Cardiac fibroblast (primary cell): ENCODE results near the gene LHX6.
A peak's percentile ranks its signal among the peaks of the same experiment; 100 is the strongest.

Experiments used
- DNase-seq, 2 donors: peaks; one replicate each; pipeline versions ENCODE4 v3.0.0 to v3.0.0-alpha.2; 2010; ENCODE audit warnings: low read depth in 2 of 2
- H3K4me3 ChIP-seq, 2 donors: replicated peaks in 1 of 2; 1 replicate in 1 of 2; 2 replicates in 1 of 2; pipeline ENCODE4 v1.5.1; 2011; ENCODE audit warnings: low read depth in 2 of 2, low read length in 2 of 2, mild to moderate bottlenecking in 2 of 2, moderate library complexity in 1 of 2
- CTCF ChIP-seq: IDR thresholded peaks from one replicate; pipeline ENCODE4 v1.5.1; 2011; ENCODE audit warnings: low read depth, mild to moderate bottlenecking, low read length, inconsistent platforms

Gene LHX6

GRCh38 chr9:122264360-122265148, 35.8 kb upstream of the LHX6 start, which contains the start of the genes MRRF and RBM18:
TSS of gene MRRF (plus strand) at chr9:122264882. CDS start at chr9:122270892, 6,010 bp downstream.
TSS of gene RBM18 (minus strand) at chr9:122264840. CDS start at chr9:122261492, 3,348 bp downstream.
- peak within 1 kb of the TSS; percentile 86 to 96 for H3K4me3 ChIP-seq
- peak; percentile 91 to 93 for DNase-seq
- TF ChIP-seq CTCF = no peak

GRCh38 chr9:122263699-122264349, 35.1 kb upstream of the LHX6 start:
- H3K4me3 ChIP-seq = peak overlapping the region; percentile 86 to 96
- DNase-seq = peak; percentile 20 to 42
- no peak for TF ChIP-seq CTCF

GRCh38 chr9:122262073-122262472, 33.3 kb upstream of the LHX6 start:
- no peak for DNase-seq
- H3K4me3 ChIP-seq = no peak overlapping the region
- TF ChIP-seq CTCF = no peak

DNA sequence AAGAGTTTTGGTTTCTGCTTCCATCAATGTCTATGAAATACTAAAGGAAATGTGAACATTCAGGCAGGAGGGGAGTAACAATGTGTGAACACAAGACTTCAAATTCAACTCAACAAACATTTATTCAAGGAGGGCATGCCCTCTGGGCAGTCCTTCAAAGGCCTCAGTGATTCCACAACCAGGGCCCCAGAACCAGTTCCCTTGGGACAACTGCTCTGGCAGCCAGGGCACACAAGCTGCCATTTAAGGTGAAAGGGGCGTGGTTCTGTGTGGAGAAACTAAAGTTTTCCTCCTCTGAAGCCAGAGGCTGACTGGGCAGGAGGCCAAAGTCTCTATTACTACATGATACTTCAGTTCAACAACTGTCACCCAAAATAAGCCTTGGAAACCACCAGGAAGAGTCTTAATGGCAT, 32.7 kb upstream of the LHX6 start:
- DNase-seq = peak; percentile 95 to 98
- H3K4me3 ChIP-seq = no peak overlapping the region
- TF ChIP-seq CTCF = no peak

- DNase-seq = no peak
- no peak overlapping the region for H3K4me3 ChIP-seq
- TF ChIP-seq CTCF = no peak
Measured at GRCh38 chr9:122258886-122259415, 30.2 kb upstream of the LHX6 start.

DNA sequence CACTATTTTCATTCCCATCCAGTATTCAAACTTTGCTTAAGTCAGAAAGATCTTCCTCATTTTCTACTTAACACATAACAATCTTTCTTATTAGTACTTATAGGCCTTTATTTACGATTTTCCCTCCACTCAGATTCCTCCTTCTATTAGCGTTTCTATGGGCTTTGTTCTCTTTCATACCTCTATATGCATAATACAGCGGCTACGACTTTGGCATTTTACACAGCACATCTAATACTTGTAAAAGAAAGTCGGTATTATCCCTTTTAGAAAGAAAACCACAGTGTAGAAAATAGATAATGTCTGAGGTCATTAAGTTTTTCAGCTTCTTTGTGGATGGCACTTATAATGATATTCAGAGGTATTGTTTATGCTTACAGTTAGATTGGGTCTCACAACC, 27.4 kb upstream of the LHX6 start:
- no peak overlapping the region for H3K4me3 ChIP-seq
- no peak for TF ChIP-seq CTCF
- DNase-seq = no peak
